SK-N-SH (cell line): ENCODE results near the gene UTP3.

Experiments used
- EP300 ChIP-seq, 2 experiments: IDR thresholded peaks; 2 replicates each; pipeline versions ENCODE4 v1.4.0 to v1.6.1; 2012; ENCODE audit warnings: borderline replicate concordance in 1 of 2, low read depth in 1 of 2, low read length in 1 of 2
- EZH2phosphoT487 ChIP-seq: fragments of 200-600 bp; sonication (generic); IDR thresholded peaks from 2 replicates; pipeline ENCODE4 v1.6.1; 2017; ENCODE audit warnings: low read depth, mixed run types, mild to moderate bottlenecking, antibody characterized with exemption, moderate library complexity, borderline replicate concordance
- FOSL2 ChIP-seq: IDR thresholded peaks from 2 replicates; pipeline ENCODE4 v1.4.0; 2012; ENCODE audit warnings: low read depth, mild to moderate bottlenecking, moderate library complexity, borderline replicate concordance
- RCOR1 ChIP-seq: fragments of 150-350 bp; IDR thresholded peaks from 2 replicates; pipeline ENCODE4 v1.6.1; 2017; ENCODE audit warnings: antibody characterized with exemption, low read length
- RFX5 ChIP-seq: IDR thresholded peaks from 2 replicates; pipeline ENCODE4 v1.6.1; 2012; ENCODE audit warnings: mild to moderate bottlenecking, improper control_type of control experiment, low read length
- SIN3A ChIP-seq: IDR thresholded peaks from 2 replicates; pipeline ENCODE4 v1.6.1; 2012; ENCODE audit warnings: low read depth, mild to moderate bottlenecking, low read length, moderate library complexity, borderline replicate concordance
- TAF1 ChIP-seq: IDR thresholded peaks from 2 replicates; pipeline ENCODE4 v1.6.1; 2012; ENCODE audit warnings: low read depth, mild to moderate bottlenecking, low read length, moderate library complexity, borderline replicate concordance
- TF ChIP-seq, protein P1 (sequence below): fragments of 200-600 bp; sonication (generic); IDR thresholded peaks from 2 replicates; pipeline ENCODE4 v1.6.1; 2017; ENCODE audit warnings: antibody characterized with exemption, mild to moderate bottlenecking, moderate library complexity

DNA sequence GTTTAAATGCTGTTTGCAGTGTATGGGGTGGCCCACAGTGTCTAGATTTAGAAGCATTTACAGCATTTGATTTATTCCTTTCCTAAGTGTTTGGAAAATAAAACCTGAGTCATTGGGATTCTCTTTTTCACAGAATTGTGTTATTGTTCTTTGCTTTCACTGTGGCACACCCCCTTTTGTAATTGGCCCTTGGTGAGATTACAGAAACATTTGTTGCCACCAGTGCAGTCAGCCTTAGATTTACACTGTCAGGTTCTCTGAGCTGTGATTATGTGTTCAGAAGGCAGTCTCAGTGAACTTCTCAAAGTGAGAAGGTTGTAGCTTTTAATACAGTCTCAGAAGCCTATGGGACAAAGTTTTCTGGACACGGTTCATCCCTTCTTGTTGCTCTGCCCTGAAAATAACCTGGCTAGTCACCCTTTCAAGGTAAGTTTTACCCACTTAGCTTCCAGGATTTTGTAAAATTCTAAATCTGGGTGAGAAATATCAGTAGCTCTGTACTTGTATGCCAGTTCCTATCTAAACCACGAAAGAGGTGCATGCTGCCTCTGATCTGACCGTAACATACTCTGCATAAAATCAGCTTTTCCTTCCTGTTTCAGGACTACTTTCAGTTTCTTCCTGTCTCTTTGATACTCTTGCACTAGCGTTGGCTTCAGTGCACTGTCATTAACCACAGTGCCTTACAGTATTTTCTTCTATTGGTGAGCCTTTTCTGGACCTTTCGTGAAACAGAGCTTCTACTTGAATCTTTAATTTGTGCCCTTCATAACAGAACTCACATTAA lies 46.0 kb downstream of the UTP3 start:
- TF ChIP-seq, protein P1, sequence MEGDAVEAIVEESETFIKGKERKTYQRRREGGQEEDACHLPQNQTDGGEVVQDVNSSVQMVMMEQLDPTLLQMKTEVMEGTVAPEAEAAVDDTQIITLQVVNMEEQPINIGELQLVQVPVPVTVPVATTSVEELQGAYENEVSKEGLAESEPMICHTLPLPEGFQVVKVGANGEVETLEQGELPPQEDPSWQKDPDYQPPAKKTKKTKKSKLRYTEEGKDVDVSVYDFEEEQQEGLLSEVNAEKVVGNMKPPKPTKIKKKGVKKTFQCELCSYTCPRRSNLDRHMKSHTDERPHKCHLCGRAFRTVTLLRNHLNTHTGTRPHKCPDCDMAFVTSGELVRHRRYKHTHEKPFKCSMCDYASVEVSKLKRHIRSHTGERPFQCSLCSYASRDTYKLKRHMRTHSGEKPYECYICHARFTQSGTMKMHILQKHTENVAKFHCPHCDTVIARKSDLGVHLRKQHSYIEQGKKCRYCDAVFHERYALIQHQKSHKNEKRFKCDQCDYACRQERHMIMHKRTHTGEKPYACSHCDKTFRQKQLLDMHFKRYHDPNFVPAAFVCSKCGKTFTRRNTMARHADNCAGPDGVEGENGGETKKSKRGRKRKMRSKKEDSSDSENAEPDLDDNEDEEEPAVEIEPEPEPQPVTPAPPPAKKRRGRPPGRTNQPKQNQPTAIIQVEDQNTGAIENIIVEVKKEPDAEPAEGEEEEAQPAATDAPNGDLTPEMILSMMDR = no peak
- TF ChIP-seq EP300 (IDR thresholded peaks at IDR 0.05; ENCODE audit: borderline replicate concordance in 1 of 2, low read depth in 1 of 2, low read length in 1 of 2) (no peak), FOSL2 (no peak), SIN3A (no peak), TAF1 (no peak), EZH2phosphoT487 (no peak), RCOR1 (no peak), RFX5 (no peak)
